A673 (cell line): Measurements from ENCODE around the gene HACD2.

ENCODE experiments used
- CTCF ChIP-seq: fragments of 300-800, 200-600 bp; sonication (generic); conservative IDR thresholded peaks from 2 replicates; pipeline ENCODE4 v1.5.1; 2017; ENCODE audit warnings: low read depth, mild to moderate bottlenecking, antibody characterized with exemption, low read length, moderate library complexity, mixed read lengths
- EZH2 ChIP-seq: fragments of 200-600 bp; sonication (generic); IDR thresholded peaks from 2 replicates; pipeline ENCODE4 v1.6.1; 2017; ENCODE audit warnings: borderline replicate concordance, low read depth, mild to moderate bottlenecking, mixed read lengths, antibody characterized with exemption, low read length; ENCODE audit not compliant: poor library complexity, severe bottlenecking

DNA sequence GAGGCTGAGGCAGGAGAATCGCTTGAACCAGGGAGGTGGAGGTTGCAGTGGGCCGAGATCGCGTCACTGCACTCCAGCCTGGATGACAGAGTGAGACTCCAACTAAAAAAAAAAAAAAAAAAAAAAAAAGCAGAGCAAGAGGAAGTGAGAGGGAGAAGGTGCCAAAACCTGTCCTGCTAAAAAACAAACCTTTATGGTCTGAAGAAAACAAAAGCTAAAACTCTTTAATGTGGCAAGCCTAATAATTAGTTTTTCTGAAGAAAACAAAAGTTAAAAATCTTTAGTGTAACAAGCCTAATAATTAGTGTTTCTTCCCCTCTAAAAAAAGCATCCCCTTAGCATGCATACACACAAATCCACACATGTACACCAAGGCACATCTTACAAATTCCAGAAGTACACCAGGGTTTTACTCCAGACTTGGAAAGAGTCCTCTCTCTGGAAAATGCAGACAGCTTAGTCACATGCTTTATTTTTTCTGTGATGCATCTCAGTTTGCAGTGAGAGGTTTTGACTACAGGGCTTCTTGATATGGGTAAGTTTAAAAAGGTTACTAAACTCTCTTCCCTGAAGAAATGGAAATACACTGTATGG is 65.9 kb downstream of the HACD2 start:
- TF ChIP-seq CTCF (no peak), EZH2 (no peak)
